Measurements from ENCODE around the gene DYNC2H1. TPM values are rescaled to one million over a fixed set of nuclear protein-coding genes. Genes with fewer than 3 reads are reported as not detected.

Gene DYNC2H1
- polyA plus RNA-seq, 1 donor (not counting 4 experiments of a cell fraction or from before 2014, with no cell fraction given), result 18.5 TPM

DNA sequence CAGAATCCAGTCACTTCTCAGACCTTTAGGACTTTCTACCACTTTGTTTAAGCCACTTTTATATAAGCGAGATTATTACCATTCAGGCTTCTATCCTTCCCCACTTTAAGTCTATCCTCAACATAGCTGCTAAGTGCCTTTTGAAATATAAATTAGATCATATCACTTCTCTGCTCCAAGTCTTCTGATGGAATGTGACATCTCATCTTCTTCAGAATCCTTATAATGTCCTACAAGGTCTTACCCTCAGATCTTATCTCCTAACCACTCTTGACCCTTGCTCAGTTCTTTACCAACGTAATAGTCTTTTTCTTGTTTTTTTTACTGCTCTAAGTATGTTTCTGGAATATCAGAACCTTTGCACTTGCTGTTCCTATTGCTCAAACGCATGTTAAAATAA is 188.7 kb downstream of the DYNC2H1 start:
- dilution Hi-C loops (cut with MboI; ENCODE audit: extremely low pct_ligation_motif_present, low sequenced_read_pairs), result no loop called here
- H3K79me2 ChIP-seq (ENCODE audit: control insufficient read depth, insufficient read depth, low read length), result no peaks in the 10 kb centered on the region
- no peak overlapping the region for H3K4me2 ChIP-seq (ENCODE audit: control insufficient read depth, extremely low read depth, insufficient read depth, low read depth, low read length)
- H3K9me3 ChIP-seq (ENCODE audit: control insufficient read depth, low read depth, low read length), result peaks cover 4% of the 10 kb centered on the region
- H3K27ac ChIP-seq (ENCODE audit: control insufficient read depth, insufficient read depth, low read length), result no peak overlapping the region
- H3K36me3 ChIP-seq (ENCODE audit: control insufficient read depth in 2 of 2, extremely low read depth in 1 of 2, insufficient read depth in 2 of 2, low read length in 2 of 2), result peaks cover 5 to 18% of the 10 kb centered on the region in 2 experiments
- FAIRE-seq (no peak), DNase-seq (ENCODE audit: low read depth, low spot score) (no peak)
- no peak overlapping the region for H2AFZ ChIP-seq (ENCODE audit: control insufficient read depth, low read length)
- H3K4me1 ChIP-seq (ENCODE audit: control insufficient read depth, extremely low read depth, insufficient read depth, low read length), result no peaks in the 10 kb centered on the region
- no peaks in the 10 kb centered on the region for H3K9me1 ChIP-seq (ENCODE audit: control insufficient read depth, extremely low read depth, insufficient read depth, low read length)
- no peak for TF ChIP-seq EZH2 (IDR thresholded peaks at IDR 0.05; ENCODE audit: low read length)
- TF ChIP-seq, protein P1, sequence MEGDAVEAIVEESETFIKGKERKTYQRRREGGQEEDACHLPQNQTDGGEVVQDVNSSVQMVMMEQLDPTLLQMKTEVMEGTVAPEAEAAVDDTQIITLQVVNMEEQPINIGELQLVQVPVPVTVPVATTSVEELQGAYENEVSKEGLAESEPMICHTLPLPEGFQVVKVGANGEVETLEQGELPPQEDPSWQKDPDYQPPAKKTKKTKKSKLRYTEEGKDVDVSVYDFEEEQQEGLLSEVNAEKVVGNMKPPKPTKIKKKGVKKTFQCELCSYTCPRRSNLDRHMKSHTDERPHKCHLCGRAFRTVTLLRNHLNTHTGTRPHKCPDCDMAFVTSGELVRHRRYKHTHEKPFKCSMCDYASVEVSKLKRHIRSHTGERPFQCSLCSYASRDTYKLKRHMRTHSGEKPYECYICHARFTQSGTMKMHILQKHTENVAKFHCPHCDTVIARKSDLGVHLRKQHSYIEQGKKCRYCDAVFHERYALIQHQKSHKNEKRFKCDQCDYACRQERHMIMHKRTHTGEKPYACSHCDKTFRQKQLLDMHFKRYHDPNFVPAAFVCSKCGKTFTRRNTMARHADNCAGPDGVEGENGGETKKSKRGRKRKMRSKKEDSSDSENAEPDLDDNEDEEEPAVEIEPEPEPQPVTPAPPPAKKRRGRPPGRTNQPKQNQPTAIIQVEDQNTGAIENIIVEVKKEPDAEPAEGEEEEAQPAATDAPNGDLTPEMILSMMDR (optimal IDR thresholded peaks at IDR 0.05 in 1 of 3, IDR thresholded peaks at IDR 0.05 in 1 of 3, conservative IDR thresholded peaks at IDR 0.05 in 1 of 3; ENCODE audit: extremely low read depth in 1 of 3, insufficient read depth in 2 of 3, low read length in 3 of 3), result no peak
- no peaks in the 10 kb centered on the region for H4K20me1 ChIP-seq (ENCODE audit: control insufficient read depth, extremely low read depth, insufficient read depth, low read length)
- no peak overlapping the region for H3K4me3 ChIP-seq (ENCODE audit: control insufficient read depth in 2 of 3, extremely low read depth in 1 of 3, insufficient read depth in 2 of 3, low read depth in 1 of 3, low read length in 3 of 3)
- no peak overlapping the region for H3K9ac ChIP-seq (ENCODE audit: control insufficient read depth, extremely low read depth, insufficient read depth, low read length)
- no peaks in the 10 kb centered on the region for H3K27me3 ChIP-seq (ENCODE audit: control insufficient read depth, extremely low read depth, insufficient read depth, low read length)

DNA sequence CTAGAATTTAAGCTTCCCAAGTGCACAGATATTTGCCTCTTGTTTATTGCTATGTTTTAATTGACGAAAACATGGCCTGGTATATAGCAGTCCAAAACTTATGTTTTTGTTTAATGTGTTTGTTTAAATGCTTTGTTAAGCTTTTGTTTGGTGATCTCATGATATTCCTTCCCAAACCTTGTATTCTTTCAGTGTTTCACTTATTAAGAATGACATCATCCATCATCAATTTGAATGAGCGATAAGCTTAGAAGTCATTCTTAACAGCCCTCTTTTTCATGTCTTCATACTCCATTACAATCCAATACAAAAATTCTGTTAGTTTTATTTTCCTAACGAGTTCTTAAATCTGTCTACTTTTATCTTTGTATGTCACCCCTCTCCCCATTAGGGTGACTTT is 206.0 kb downstream of the DYNC2H1 start:
- FAIRE-seq, result no peak
- no peak overlapping the region for H3K27ac ChIP-seq (ENCODE audit: control insufficient read depth, insufficient read depth, low read length)
- H3K4me3 ChIP-seq (ENCODE audit: control insufficient read depth in 2 of 3, extremely low read depth in 1 of 3, insufficient read depth in 2 of 3, low read depth in 1 of 3, low read length in 3 of 3), result no peak overlapping the region
- no peak overlapping the region for H3K9ac ChIP-seq (ENCODE audit: control insufficient read depth, extremely low read depth, insufficient read depth, low read length)
- no peaks in the 10 kb centered on the region for H3K79me2 ChIP-seq (ENCODE audit: control insufficient read depth, insufficient read depth, low read length)
- no peaks in the 10 kb centered on the region for H3K27me3 ChIP-seq (ENCODE audit: control insufficient read depth, extremely low read depth, insufficient read depth, low read length)
- H3K9me1 ChIP-seq (ENCODE audit: control insufficient read depth, extremely low read depth, insufficient read depth, low read length), result no peaks in the 10 kb centered on the region
- H3K36me3 ChIP-seq (ENCODE audit: control insufficient read depth in 2 of 2, extremely low read depth in 1 of 2, insufficient read depth in 2 of 2, low read length in 2 of 2), result no peaks in the 10 kb centered on the region
- H3K4me2 ChIP-seq (ENCODE audit: control insufficient read depth, extremely low read depth, insufficient read depth, low read depth, low read length), result no peak overlapping the region
- peaks cover 7% of the 10 kb centered on the region for H3K4me1 ChIP-seq (ENCODE audit: control insufficient read depth, extremely low read depth, insufficient read depth, low read length)
- no peaks in the 10 kb centered on the region for H3K9me3 ChIP-seq (ENCODE audit: control insufficient read depth, low read depth, low read length)
- no peaks in the 10 kb centered on the region for H4K20me1 ChIP-seq (ENCODE audit: control insufficient read depth, extremely low read depth, insufficient read depth, low read length)
- DNase-seq (ENCODE audit: low read depth, low spot score), result no peak
- H2AFZ ChIP-seq (ENCODE audit: control insufficient read depth, low read length), result no peak overlapping the region
- dilution Hi-C loops (cut with MboI; ENCODE audit: extremely low pct_ligation_motif_present, low sequenced_read_pairs), result no loop called here
- TF ChIP-seq, protein P1 (optimal IDR thresholded peaks at IDR 0.05 in 1 of 3, IDR thresholded peaks at IDR 0.05 in 1 of 3, conservative IDR thresholded peaks at IDR 0.05 in 1 of 3; ENCODE audit: extremely low read depth in 1 of 3, insufficient read depth in 2 of 3, low read length in 3 of 3), result no peak
- TF ChIP-seq EZH2 (IDR thresholded peaks at IDR 0.05; ENCODE audit: low read length), result no peak
